K562 (cell line): ENCODE data around the gene AGGF1. TPM values are rescaled to one million over a fixed set of nuclear protein-coding genes. Genes with fewer than 3 reads are reported as not detected.

ENCODE experiments used
- ATAC-seq: fragments of 200-7000 bp; cut with Tn5 transposase; 3 replicates; pipeline ENCODE4 v1.9.1; 2020; ENCODE audit warnings: moderate library complexity
- BruUV-seq: library from RNA; stranded (reverse); fragments of 400-500 nt; replicated peaks from 2 replicates; lab custom pipeline; 2021; lab: Mats Ljungman, UMichigan
- CTCF ChIA-PET: fragments of 300-600 bp; formaldehyde crosslinking; extraction: SDS; loops from one replicate; lab custom pipeline; 2021; ENCODE audit warnings: low intra/inter-chr PET ratio; lab: Yijun Ruan, JAX
- POLR2A ChIA-PET: fragments of 300-600, 350-650 bp; sonication (Branson Sonifier 250); formaldehyde crosslinking; extraction: SDS; loops from one replicate; lab custom pipeline; 2021; ENCODE audit warnings: antibody characterized with exemption, inconsistent platforms; lab: Yijun Ruan, JAX
- DNase-seq, 4 experiments: peaks; one replicate each; pipeline versions ENCODE4 v3.0.0 to v3.0.0-alpha.2; 2011 to 2018; ENCODE audit warnings: low spot score in 3 of 4, mixed read lengths in 3 of 4; ENCODE audit errors: extremely low read depth in 1 of 4
- FAIRE-seq: peaks from 2 replicates; lab custom pipeline; 2011; peaks lifted over from hg19 to GRCh38; lab: Jason Lieb, UNC
- H2AFZ ChIP-seq: 2 replicates; pipeline ENCODE4 v1.6.0; 2011; ENCODE audit warnings: low read depth, low read length, control low read depth, inconsistent platforms
- H3K27ac ChIP-seq: fragments of 200-600 bp; 3 replicates; pipeline ENCODE4 v1.8.0; 2011; ENCODE audit warnings: low read depth, mild to moderate bottlenecking, control low read depth, inconsistent platforms, low read length, moderate library complexity, mixed read lengths; ENCODE audit errors: extremely low read depth
- H3K27me3 ChIP-seq, 2 experiments: fragments of 300-600 bp in 1 of 2; 2 replicates in 1 of 2; 3 replicates in 1 of 2; pipeline versions ENCODE4 v1.6.0 to v1.8.0; 2011; ENCODE audit warnings: inconsistent platforms in 2 of 2, low read length in 2 of 2, mild to moderate bottlenecking in 1 of 2, mixed read lengths in 1 of 2, moderate library complexity in 1 of 2; ENCODE audit not compliant: control insufficient read depth in 2 of 2, insufficient read depth in 2 of 2
- H3K36me3 ChIP-seq: fragments of 300-600 bp; 3 replicates; pipeline ENCODE4 v1.8.0; 2011; ENCODE audit warnings: mild to moderate bottlenecking, low read length, inconsistent platforms; ENCODE audit not compliant: control insufficient read depth, insufficient read depth
- H3K4me1 ChIP-seq, 2 experiments: fragments of 200-600 bp in 1 of 2; replicated peaks in 1 of 2; 2 replicates in 1 of 2; 3 replicates in 1 of 2; pipeline versions ENCODE4 v1.5.1 to v1.8.0; 2011; ENCODE audit warnings: inconsistent platforms in 2 of 2, low read length in 2 of 2, mild to moderate bottlenecking in 1 of 2, mixed read lengths in 1 of 2, moderate library complexity in 1 of 2; ENCODE audit not compliant: control insufficient read depth in 2 of 2, insufficient read depth in 2 of 2
- H3K4me2 ChIP-seq: 2 replicates; pipeline ENCODE4 v1.6.1; 2011; ENCODE audit warnings: low read length, control low read depth, inconsistent platforms, mixed read lengths; ENCODE audit not compliant: insufficient read depth
- H3K4me3 ChIP-seq: fragments of 200-600 bp; sonication (generic), shearing (Covaris generic); 2 replicates; pipeline ENCODE4 v1.5.1; 2016; ENCODE audit warnings: control low read depth, inconsistent platforms
- H3K79me2 ChIP-seq: fragments of 200-600 bp; 3 replicates; pipeline ENCODE4 v1.8.0; 2011; ENCODE audit warnings: low read length, inconsistent platforms; ENCODE audit not compliant: control insufficient read depth, insufficient read depth
- H3K9ac ChIP-seq, 2 experiments: 2 replicates each; pipeline versions ENCODE4 v1.6.0 to v1.6.1; 2011; ENCODE audit warnings: low read depth in 2 of 2, low read length in 2 of 2, control low read depth in 1 of 2, inconsistent platforms in 1 of 2, mild to moderate bottlenecking in 1 of 2, mixed read lengths in 1 of 2; ENCODE audit not compliant: insufficient read depth in 1 of 2
- H3K9me1 ChIP-seq: one replicate; pipeline ENCODE4 v1.6.0; 2011; ENCODE audit warnings: inconsistent platforms, mild to moderate bottlenecking, low read length, moderate library complexity; ENCODE audit not compliant: control insufficient read depth, insufficient read depth
- H3K9me3 ChIP-seq: replicated peaks from 2 replicates; pipeline ENCODE4 v1.5.1; 2011; ENCODE audit warnings: low read depth, low read length, inconsistent platforms; ENCODE audit not compliant: control insufficient read depth, insufficient read depth
- H4K20me1 ChIP-seq: replicated peaks from 2 replicates; pipeline ENCODE4 v1.6.1; 2011; ENCODE audit warnings: low read length, inconsistent platforms, mixed read lengths; ENCODE audit not compliant: control insufficient read depth, insufficient read depth
- FOSL1 ChIP-seq: fragments of 200-800 bp; sonication (Bioruptor generic); conservative IDR thresholded peaks from 2 replicates; pipeline ENCODE4 v1.6.1; 2016; ENCODE audit warnings: missing genetic modification characterization, missing compliant biosample characterization
- HOXB6 ChIP-seq: fragments of 250-450 bp; sonication (Bioruptor Pico); IDR thresholded peaks from 2 replicates; pipeline ENCODE4 v1.5.1; 2022; ENCODE audit warnings: mild to moderate bottlenecking, borderline replicate concordance
- KAT2B ChIP-seq: IDR thresholded peaks from one replicate; pipeline ENCODE4 v1.6.1; 2012; ENCODE audit warnings: low read depth, mild to moderate bottlenecking, control low read depth, inconsistent platforms, low read length, moderate library complexity
- KDM4B ChIP-seq, 2 experiments: fragments of 450-650 bp in 1 of 2; sonication (generic) in 1 of 2; IDR thresholded peaks; 2 replicates each; pipeline ENCODE4 v1.6.1; 2016 to 2017; ENCODE audit warnings: borderline replicate concordance in 2 of 2, antibody characterized with exemption in 1 of 2, low read depth in 1 of 2, mild to moderate bottlenecking in 1 of 2
- KLF1 ChIP-seq: fragments of 450-650 bp; IDR thresholded peaks from 2 replicates; pipeline ENCODE4 v1.6.1; 2016; ENCODE audit warnings: missing genetic modification characterization, missing compliant biosample characterization
- MYBL2 ChIP-seq, 2 experiments: fragments of 450-650 bp in 1 of 2; sonication (generic) in 1 of 2; formaldehyde crosslinking in 1 of 2; IDR thresholded peaks; 2 replicates each; pipeline versions ENCODE4 v1.6.1 to v1.8.1; 2017 to 2022; ENCODE audit warnings: borderline replicate concordance in 1 of 2, inconsistent platforms in 1 of 2, low read depth in 1 of 2, mild to moderate bottlenecking in 1 of 2, missing genetic modification reagents in 1 of 2, moderate library complexity in 1 of 2
- NFYB ChIP-seq: IDR thresholded peaks from 2 replicates; pipeline ENCODE4 v1.6.1; 2011; ENCODE audit warnings: mild to moderate bottlenecking, moderate library complexity; ENCODE audit not compliant: insufficient read length; ENCODE audit errors: extremely low read depth
- SIX5 ChIP-seq, 2 experiments: IDR thresholded peaks; 2 replicates each; pipeline ENCODE4 v1.6.1; 2011; ENCODE audit warnings: low read length in 2 of 2, borderline replicate concordance in 1 of 2, low read depth in 1 of 2, mild to moderate bottlenecking in 1 of 2, moderate library complexity in 1 of 2; ENCODE audit not compliant: insufficient read depth in 1 of 2
- SMAD1 ChIP-seq: fragments of 150-350 bp; IDR thresholded peaks from 2 replicates; pipeline ENCODE4 v1.6.1; 2014; ENCODE audit warnings: low read length, low read depth; ENCODE audit not compliant: partially characterized antibody
- SMC3 ChIP-seq: conservative IDR thresholded peaks from 2 replicates; pipeline ENCODE4 v1.6.1; 2011; ENCODE audit warnings: low read depth, low read length, improper control_type of control experiment; ENCODE audit not compliant: insufficient read depth
- TAF9B ChIP-seq: fragments of 450-650 bp; IDR thresholded peaks from 2 replicates; pipeline ENCODE4 v1.6.1; 2018; ENCODE audit warnings: mild to moderate bottlenecking; ENCODE audit not compliant: partially characterized antibody
- ZNF121 ChIP-seq: sonication (generic); formaldehyde crosslinking; conservative IDR thresholded peaks from 2 replicates; pipeline ENCODE4 v1.8.0; 2022; ENCODE audit warnings: missing genetic modification reagents
- ZNF347 ChIP-seq: fragments of 450-650 bp; formaldehyde crosslinking; IDR thresholded peaks from 2 replicates; pipeline ENCODE4 v1.4.0; 2020; ENCODE audit warnings: low read depth, mild to moderate bottlenecking, moderate library complexity
- whole genome bisulfite sequencing: fragments of 100-300 bp; shearing (Covaris generic); methylation state at CpG from one replicate; pipeline ENCODE4 v1.1.6; 2016; ENCODE audit warnings: low coverage, mixed read lengths; ENCODE audit not compliant: insufficient coverage; ENCODE audit errors: missing lambda C conversion rate; 5-methylcytosine and 5-hydroxymethylcytosine counted together
- in situ Hi-C: fragments of 300-500 bp; cut with MboI; formaldehyde crosslinking; loops from 4 replicates; pipeline ENCODE4 v1.15.0; 2018; ENCODE audit warnings: inconsistent platforms, mixed read lengths
- intact Hi-C: fragments of 100-400 bp; cut with micrococcal nuclease; formaldehyde crosslinking; loops from 2 replicates; pipeline ENCODE4 v1.14.2; 2022
- polyA plus RNA-seq, 8 experiments: library from polyadenylated mRNA; depleted of rRNA in 4 of 8; stranded (reverse) in 5 of 8; unstranded in 3 of 8; fragments of >200 nt; fragmentation: Nextera tagmentation in 2 of 8; fragmentation: Illumina TruSeq in 1 of 8; extraction: Ambion mirVana in 2 of 8; extraction: Trizol in 1 of 8; gene quantifications; 2 replicates each; pipeline versions ENCODE4 v1.2.1 to v1.2.3, GENCODE V29; 2011 to 2014; ENCODE audit warnings: inconsistent platforms in 1 of 8, missing spikeins in 1 of 8
- total RNA-seq, 7 experiments: library from RNA; depleted of rRNA in 6 of 7; stranded (reverse); fragments of >200 nt in 6 of 7; fragmentation: Illumina TruSeq in 2 of 7; extraction: Trizol in 2 of 7; gene quantifications; 2 replicates each; pipeline versions ENCODE4 v1.2.1 to v1.2.3, GENCODE V29; 2011 to 2021; ENCODE audit warnings: low replicate concordance in 1 of 7
- TF ChIP-seq, protein P1 (sequence below), 3 experiments: fragments of 200-800 bp in 1 of 3; sonication (Bioruptor generic) in 1 of 3; sonication (generic) in 1 of 3; formaldehyde crosslinking in 1 of 3; IDR thresholded peaks; 2 replicates each; pipeline versions ENCODE4 v1.6.1 to v1.8.0; 2016 to 2022; ENCODE audit warnings: mild to moderate bottlenecking in 2 of 3, missing compliant biosample characterization in 2 of 3, missing genetic modification characterization in 2 of 3, missing genetic modification reagents in 1 of 3
- TF ChIP-seq, protein P2 (sequence below): fragments of 250-450 bp; sonication (Bioruptor Pico); IDR thresholded peaks from 2 replicates; pipeline ENCODE4 v1.5.0; 2021; ENCODE audit warnings: mild to moderate bottlenecking, moderate library complexity
- TF ChIP-seq, protein P3 (sequence below): sonication (generic); formaldehyde crosslinking; IDR thresholded peaks from 2 replicates; pipeline ENCODE4 v1.8.0; 2022; ENCODE audit warnings: missing genetic modification reagents, mild to moderate bottlenecking, moderate library complexity, borderline replicate concordance

Gene AGGF1
- total and polyA plus RNA-seq, 9 of the 15 experiments (the other 6 are each of a cell fraction or from before 2014, with no cell fraction given), result 5.2 to 20.4 (median 13.4) TPM

DNA sequence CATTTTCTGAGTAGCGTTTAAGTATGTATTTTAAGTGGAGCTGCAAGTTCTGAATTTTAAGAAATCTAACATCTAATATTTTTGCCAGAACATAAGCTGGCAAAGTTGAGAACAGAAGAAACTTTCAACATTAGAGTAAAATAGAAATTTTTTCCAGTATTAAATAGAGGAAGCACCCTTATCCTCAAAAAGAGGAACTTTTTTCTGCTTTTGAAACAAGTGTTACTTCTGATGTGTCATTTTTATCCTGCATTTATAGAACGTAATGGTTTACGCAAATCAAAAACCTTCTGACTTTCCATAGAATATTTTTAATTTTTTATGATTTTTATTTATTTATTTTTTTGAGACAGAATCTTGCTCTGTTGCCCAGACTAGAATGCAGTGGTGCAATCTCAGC is 35.1 kb downstream of the AGGF1 start:
- BruUV-seq, result no TSS peak
- intact Hi-C loops (no loop called here), in situ Hi-C loops (no loop called here)
- no peaks in the 10 kb centered on the region for H3K27me3 ChIP-seq
- 96% methylated on average over 3 of the region's 3 CpGs for WGBS
- no peaks in the 10 kb centered on the region for H4K20me1 ChIP-seq
- H3K4me2 ChIP-seq, result no peak overlapping the region
- H3K9me3 ChIP-seq, result no peaks in the 10 kb centered on the region
- FAIRE-seq (no peak), ATAC-seq (no peak), DNase-seq (no peak)
- H3K27ac ChIP-seq, result no peak overlapping the region
- CTCF ChIA-PET, result no interaction called here
- H3K9ac ChIP-seq, result no peak overlapping the region
- no peaks in the 10 kb centered on the region for H3K4me1 ChIP-seq
- peaks cover 42% of the 10 kb centered on the region; the same call in 2 of the 3 replicates for H3K36me3 ChIP-seq
- H2AFZ ChIP-seq, result no peak overlapping the region
- no peaks in the 10 kb centered on the region for H3K9me1 ChIP-seq
- POLR2A ChIA-PET, result no interaction called here
- H3K79me2 ChIP-seq, result peaks cover 2% of the 10 kb centered on the region; the same call in 1 of the 3 replicates
- no peak overlapping the region for H3K4me3 ChIP-seq
- TF ChIP-seq KDM4B (IDR thresholded peaks at IDR 0.05; ENCODE audit: borderline replicate concordance in 2 of 2, low read depth in 1 of 2) (no peak), KAT2B (no peak), SIX5 (IDR thresholded peaks at IDR 0.05; ENCODE audit: borderline replicate concordance in 1 of 2, insufficient read depth in 1 of 2, low read depth in 1 of 2, low read length in 2 of 2) (no peak), NFYB (no peak), ZNF347 (CRISPR knock-in tag) (no peak), FOSL1 (no peak), TAF9B (no peak), ZNF121 (CRISPR knock-in tag) (no peak), MYBL2 (IDR thresholded peaks at IDR 0.05; ENCODE audit: low read depth) (no peak), MYBL2 (CRISPR knock-in tag; IDR thresholded peaks at IDR 0.05; ENCODE audit: borderline replicate concordance) (no peak), HOXB6 (CRISPR knock-in tag) (no peak), SMC3 (no peak), KLF1 (no peak), SMAD1 (no peak)
- TF ChIP-seq, protein P1, sequence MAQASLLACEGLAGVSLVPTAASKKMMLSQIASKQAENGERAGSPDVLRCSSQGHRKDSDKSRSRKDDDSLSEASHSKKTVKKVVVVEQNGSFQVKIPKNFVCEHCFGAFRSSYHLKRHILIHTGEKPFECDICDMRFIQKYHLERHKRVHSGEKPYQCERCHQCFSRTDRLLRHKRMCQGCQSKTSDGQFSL (CRISPR knock-in tag; IDR thresholded peaks at IDR 0.05), result no peak
- TF ChIP-seq, protein P1 (tag; IDR thresholded peaks at IDR 0.05), result no peak
- TF ChIP-seq, protein P2, sequence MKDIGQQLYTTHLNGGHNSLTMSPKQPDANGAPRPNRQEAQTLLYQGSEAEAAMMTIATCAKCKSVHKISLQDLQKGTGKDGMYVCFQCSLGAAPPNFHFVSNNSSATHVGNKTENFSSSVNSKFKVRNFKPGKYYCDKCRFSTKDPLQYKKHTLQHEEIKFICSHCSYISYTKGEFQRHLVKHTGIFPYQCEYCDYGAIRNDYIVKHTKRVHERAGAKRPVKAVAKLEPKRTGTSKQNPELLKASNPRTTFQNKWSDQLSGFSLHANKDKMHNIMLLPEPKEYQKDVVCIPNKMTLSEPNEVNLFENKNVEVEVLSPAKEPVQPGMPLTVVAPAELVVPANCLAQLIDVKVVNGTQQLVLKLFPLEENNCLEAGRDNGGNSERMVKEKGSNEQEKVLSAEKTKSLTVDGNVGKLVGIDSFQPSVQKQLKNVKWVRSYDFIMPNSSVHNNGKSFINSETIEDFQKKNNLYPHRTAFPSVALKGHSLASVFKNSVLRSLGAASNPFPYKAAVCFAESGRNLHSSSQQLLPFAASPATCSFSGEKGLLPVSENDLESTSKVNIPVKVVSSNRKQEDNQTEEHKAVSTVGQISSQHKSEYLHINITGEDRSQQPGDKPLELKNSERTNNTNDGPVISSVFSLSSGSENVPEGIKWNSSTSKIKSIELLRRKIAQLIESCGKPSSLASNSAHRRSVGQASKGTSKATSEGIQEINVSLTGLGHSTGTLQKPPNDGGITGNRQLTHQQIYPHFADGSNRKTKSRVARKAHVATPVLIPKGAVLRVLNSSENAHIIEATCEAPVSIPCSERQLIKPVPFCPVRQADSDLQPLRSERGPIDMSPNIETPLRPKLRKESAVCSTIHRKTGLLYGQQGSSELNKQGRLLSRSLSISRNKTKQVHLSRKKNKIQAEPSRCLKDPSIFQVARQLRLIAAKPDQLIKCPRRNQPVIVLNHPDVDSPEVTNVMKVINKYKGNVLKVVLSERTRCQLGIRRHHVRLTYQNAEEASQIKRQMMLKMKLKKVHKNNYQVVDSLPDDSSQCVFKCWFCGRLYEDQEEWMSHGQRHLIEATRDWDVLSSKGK (CRISPR knock-in tag), result no peak
- TF ChIP-seq, protein P3, sequence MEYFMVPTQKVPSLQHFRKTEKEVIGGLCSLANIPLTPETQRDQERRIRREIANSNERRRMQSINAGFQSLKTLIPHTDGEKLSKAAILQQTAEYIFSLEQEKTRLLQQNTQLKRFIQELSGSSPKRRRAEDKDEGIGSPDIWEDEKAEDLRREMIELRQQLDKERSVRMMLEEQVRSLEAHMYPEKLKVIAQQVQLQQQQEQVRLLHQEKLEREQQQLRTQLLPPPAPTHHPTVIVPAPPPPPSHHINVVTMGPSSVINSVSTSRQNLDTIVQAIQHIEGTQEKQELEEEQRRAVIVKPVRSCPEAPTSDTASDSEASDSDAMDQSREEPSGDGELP (CRISPR knock-in tag), result no peak
